ENCODE data around the gene RAI2.

DNA sequence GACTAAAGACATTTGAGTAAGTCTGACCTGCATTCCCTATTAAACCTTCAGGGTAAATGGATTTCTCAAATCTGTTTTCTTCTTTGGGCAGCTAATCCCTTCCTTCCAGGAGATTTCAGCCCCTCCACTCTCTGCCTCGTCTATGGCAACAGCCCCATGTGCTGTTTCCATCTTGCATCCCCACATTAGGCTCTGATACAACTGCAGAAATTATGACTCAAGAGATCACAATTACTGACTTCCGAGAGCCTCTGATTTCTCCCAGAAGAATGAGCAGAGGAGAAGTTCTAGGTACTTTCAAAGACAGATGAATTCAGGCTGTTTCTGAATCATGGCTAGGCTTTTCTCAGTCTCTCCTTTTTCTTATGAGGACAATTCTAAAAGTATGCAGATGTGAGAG is 38.7 kb downstream of the RAI2 start:
- TF ChIP-seq CTCF (IDR thresholded peaks at IDR 0.05) (no peak), POLR2A (IDR thresholded peaks at IDR 0.05) (no peak), EP300 (IDR thresholded peaks at IDR 0.05) (no peak)
